GM18502 (cell line): ENCODE results near the gene ZBTB7A.
"Not testable (repeated sequence)": the region's sequence is repeated elsewhere in the genome, so short reads cannot be mapped to it uniquely, and the experiment has no call there.

Experiments used
- ATAC-seq: cut with Tn5 transposase; IDR thresholded peaks from one replicate; pipeline ENCODE4 v1.9.1; 2021; ENCODE audit warnings: mild to moderate bottlenecking; ENCODE audit not compliant: unreplicated experiment, poor library complexity

The ZBTB7A gene

GRCh38 chr19:4019578-4019977 is 47.1 kb downstream of the ZBTB7A start:
- ATAC-seq: no peak

GRCh38 chr19:4018775-4019504 is 47.8 kb downstream of the ZBTB7A start:
- ATAC-seq: no peak

GRCh38 chr19:4018140-4018613 is 48.5 kb downstream of the ZBTB7A start:
- no peak for ATAC-seq

- ATAC-seq: no peak
Measured at GRCh38 chr19:4016903-4017638, 49.6 kb downstream of the ZBTB7A start.

GRCh38 chr19:4016486-4016885 is 50.2 kb downstream of the ZBTB7A start:
- ATAC-seq: no peak

- ATAC-seq: no peak
Measured at GRCh38 chr19:4015705-4016402, 50.8 kb downstream of the ZBTB7A start.

GRCh38 chr19:4014541-4015491 is 51.9 kb downstream of the ZBTB7A start:
- ATAC-seq: no peak

GRCh38 chr19:4013886-4014540 is 52.7 kb downstream of the ZBTB7A start:
- ATAC-seq: no peak

- ATAC-seq: no peak
Measured at GRCh38 chr19:4012975-4013634, 53.6 kb downstream of the ZBTB7A start.

- no peak for ATAC-seq
Measured at GRCh38 chr19:4012092-4012974, 54.4 kb downstream of the ZBTB7A start.

GRCh38 chr19:4011430-4011829 is 55.3 kb downstream of the ZBTB7A start:
- ATAC-seq: not testable (repeated sequence)

- no peak for ATAC-seq
Measured at GRCh38 chr19:4010808-4011110, 55.9 kb downstream of the ZBTB7A start.

- ATAC-seq: no peak
Measured at GRCh38 chr19:4009990-4010807, 56.5 kb downstream of the ZBTB7A start.

GRCh38 chr19:4007836-4008539 is 58.7 kb downstream of the ZBTB7A start:
- ATAC-seq: peak; percentile 10

- peak; percentile 89 for ATAC-seq
Measured at GRCh38 chr19:4007021-4007835, 59.5 kb downstream of the ZBTB7A start, which contains the start of gene PIAS4. TSS of gene PIAS4 (plus strand) at chr19:4007736. CDS start at chr19:4007761, 25 bp downstream.

- ATAC-seq: not testable (repeated sequence)
Measured at GRCh38 chr19:4005436-4005835, 61.3 kb downstream of the ZBTB7A start.
